Measurements from ENCODE around the gene IDH3G.

DNA sequence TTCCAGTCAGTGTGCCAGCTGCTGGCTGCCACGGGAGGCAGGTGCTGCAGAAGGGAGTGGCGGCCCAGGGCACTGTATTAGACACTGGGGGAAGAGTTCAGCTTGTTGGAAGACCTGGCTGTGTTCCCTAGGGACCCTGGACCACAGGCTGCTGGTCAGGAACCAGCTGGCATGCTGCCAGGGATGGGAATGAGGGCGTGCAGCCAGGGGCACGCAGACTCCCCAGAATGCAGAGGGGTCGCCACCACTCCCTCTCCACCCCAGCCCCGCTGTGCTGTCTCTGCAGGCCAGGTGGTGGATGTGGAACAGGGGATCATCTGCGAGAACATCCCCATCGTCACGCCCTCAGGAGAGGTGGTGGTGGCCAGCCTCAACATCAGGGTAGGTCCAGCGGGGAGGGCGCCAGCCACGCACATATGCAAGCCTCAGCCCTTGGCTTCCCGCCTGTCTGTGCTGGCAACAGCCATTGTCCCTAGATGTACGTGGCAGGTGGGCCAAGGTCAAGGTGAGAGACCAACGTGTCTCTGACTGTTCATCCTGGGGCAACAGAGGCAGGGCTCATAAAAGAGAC is 57.2 kb downstream of the IDH3G start:
- TF ChIP-seq, protein P1, sequence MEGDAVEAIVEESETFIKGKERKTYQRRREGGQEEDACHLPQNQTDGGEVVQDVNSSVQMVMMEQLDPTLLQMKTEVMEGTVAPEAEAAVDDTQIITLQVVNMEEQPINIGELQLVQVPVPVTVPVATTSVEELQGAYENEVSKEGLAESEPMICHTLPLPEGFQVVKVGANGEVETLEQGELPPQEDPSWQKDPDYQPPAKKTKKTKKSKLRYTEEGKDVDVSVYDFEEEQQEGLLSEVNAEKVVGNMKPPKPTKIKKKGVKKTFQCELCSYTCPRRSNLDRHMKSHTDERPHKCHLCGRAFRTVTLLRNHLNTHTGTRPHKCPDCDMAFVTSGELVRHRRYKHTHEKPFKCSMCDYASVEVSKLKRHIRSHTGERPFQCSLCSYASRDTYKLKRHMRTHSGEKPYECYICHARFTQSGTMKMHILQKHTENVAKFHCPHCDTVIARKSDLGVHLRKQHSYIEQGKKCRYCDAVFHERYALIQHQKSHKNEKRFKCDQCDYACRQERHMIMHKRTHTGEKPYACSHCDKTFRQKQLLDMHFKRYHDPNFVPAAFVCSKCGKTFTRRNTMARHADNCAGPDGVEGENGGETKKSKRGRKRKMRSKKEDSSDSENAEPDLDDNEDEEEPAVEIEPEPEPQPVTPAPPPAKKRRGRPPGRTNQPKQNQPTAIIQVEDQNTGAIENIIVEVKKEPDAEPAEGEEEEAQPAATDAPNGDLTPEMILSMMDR (IDR thresholded peaks at IDR 0.05; ENCODE audit: low read depth, low read length, poor library complexity, severe bottlenecking), result no peak
- TF ChIP-seq EZH2phosphoT487 (IDR thresholded peaks at IDR 0.05; ENCODE audit: borderline replicate concordance, low read length), result no peak

Data from DOHH2 (cell line).